K562 (cell line): ENCODE data around the gene FRMD3. TPM values are rescaled to one million over a fixed set of nuclear protein-coding genes. Genes with fewer than 3 reads are reported as not detected.

Experiments
- ATAC-seq: fragments of 200-7000 bp; cut with Tn5 transposase; 3 replicates; pipeline ENCODE4 v1.9.1; 2020; ENCODE audit warnings: moderate library complexity
- BruUV-seq: library from RNA; stranded (reverse); fragments of 400-500 nt; replicated peaks from 2 replicates; lab custom pipeline; 2021; lab: Mats Ljungman, UMichigan
- CTCF ChIA-PET: fragments of 300-600 bp; formaldehyde crosslinking; extraction: SDS; loops from one replicate; lab custom pipeline; 2021; ENCODE audit warnings: low intra/inter-chr PET ratio; lab: Yijun Ruan, JAX
- POLR2A ChIA-PET: fragments of 300-600, 350-650 bp; sonication (Branson Sonifier 250); formaldehyde crosslinking; extraction: SDS; loops from one replicate; lab custom pipeline; 2021; ENCODE audit warnings: antibody characterized with exemption, inconsistent platforms; lab: Yijun Ruan, JAX
- DNase-seq, 4 experiments: peaks; one replicate each; pipeline versions ENCODE4 v3.0.0 to v3.0.0-alpha.2; 2011 to 2018; ENCODE audit warnings: low spot score in 3 of 4, mixed read lengths in 3 of 4; ENCODE audit errors: extremely low read depth in 1 of 4
- FAIRE-seq: peaks from 2 replicates; lab custom pipeline; 2011; peaks lifted over from hg19 to GRCh38; lab: Jason Lieb, UNC
- H2AFZ ChIP-seq: 2 replicates; pipeline ENCODE4 v1.6.0; 2011; ENCODE audit warnings: low read depth, low read length, control low read depth, inconsistent platforms
- H3K27ac ChIP-seq: fragments of 200-600 bp; 3 replicates; pipeline ENCODE4 v1.8.0; 2011; ENCODE audit warnings: low read depth, mild to moderate bottlenecking, control low read depth, inconsistent platforms, low read length, moderate library complexity, mixed read lengths; ENCODE audit errors: extremely low read depth
- H3K27me3 ChIP-seq, 2 experiments: fragments of 300-600 bp in 1 of 2; 2 replicates in 1 of 2; 3 replicates in 1 of 2; pipeline versions ENCODE4 v1.6.0 to v1.8.0; 2011; ENCODE audit warnings: inconsistent platforms in 2 of 2, low read length in 2 of 2, mild to moderate bottlenecking in 1 of 2, mixed read lengths in 1 of 2, moderate library complexity in 1 of 2; ENCODE audit not compliant: control insufficient read depth in 2 of 2, insufficient read depth in 2 of 2
- H3K36me3 ChIP-seq: fragments of 300-600 bp; 3 replicates; pipeline ENCODE4 v1.8.0; 2011; ENCODE audit warnings: mild to moderate bottlenecking, low read length, inconsistent platforms; ENCODE audit not compliant: control insufficient read depth, insufficient read depth
- H3K4me1 ChIP-seq, 2 experiments: fragments of 200-600 bp in 1 of 2; replicated peaks in 1 of 2; 2 replicates in 1 of 2; 3 replicates in 1 of 2; pipeline versions ENCODE4 v1.5.1 to v1.8.0; 2011; ENCODE audit warnings: inconsistent platforms in 2 of 2, low read length in 2 of 2, mild to moderate bottlenecking in 1 of 2, mixed read lengths in 1 of 2, moderate library complexity in 1 of 2; ENCODE audit not compliant: control insufficient read depth in 2 of 2, insufficient read depth in 2 of 2
- H3K4me2 ChIP-seq: 2 replicates; pipeline ENCODE4 v1.6.1; 2011; ENCODE audit warnings: low read length, control low read depth, inconsistent platforms, mixed read lengths; ENCODE audit not compliant: insufficient read depth
- H3K4me3 ChIP-seq: fragments of 200-600 bp; sonication (generic), shearing (Covaris generic); 2 replicates; pipeline ENCODE4 v1.5.1; 2016; ENCODE audit warnings: control low read depth, inconsistent platforms
- H3K79me2 ChIP-seq: fragments of 200-600 bp; 3 replicates; pipeline ENCODE4 v1.8.0; 2011; ENCODE audit warnings: low read length, inconsistent platforms; ENCODE audit not compliant: control insufficient read depth, insufficient read depth
- H3K9ac ChIP-seq, 2 experiments: 2 replicates each; pipeline versions ENCODE4 v1.6.0 to v1.6.1; 2011; ENCODE audit warnings: low read depth in 2 of 2, low read length in 2 of 2, control low read depth in 1 of 2, inconsistent platforms in 1 of 2, mild to moderate bottlenecking in 1 of 2, mixed read lengths in 1 of 2; ENCODE audit not compliant: insufficient read depth in 1 of 2
- H3K9me1 ChIP-seq: one replicate; pipeline ENCODE4 v1.6.0; 2011; ENCODE audit warnings: inconsistent platforms, mild to moderate bottlenecking, low read length, moderate library complexity; ENCODE audit not compliant: control insufficient read depth, insufficient read depth
- H3K9me3 ChIP-seq: replicated peaks from 2 replicates; pipeline ENCODE4 v1.5.1; 2011; ENCODE audit warnings: low read depth, low read length, inconsistent platforms; ENCODE audit not compliant: control insufficient read depth, insufficient read depth
- H4K20me1 ChIP-seq: replicated peaks from 2 replicates; pipeline ENCODE4 v1.6.1; 2011; ENCODE audit warnings: low read length, inconsistent platforms, mixed read lengths; ENCODE audit not compliant: control insufficient read depth, insufficient read depth
- HMGN3 ChIP-seq: IDR thresholded peaks from 2 replicates; pipeline ENCODE4 v1.6.1; 2011; ENCODE audit warnings: borderline replicate concordance, low read depth, mild to moderate bottlenecking, mixed read lengths, low read length; ENCODE audit not compliant: insufficient read length; ENCODE audit errors: extremely low read depth
- KDM4B ChIP-seq, 2 experiments: fragments of 450-650 bp in 1 of 2; sonication (generic) in 1 of 2; IDR thresholded peaks; 2 replicates each; pipeline ENCODE4 v1.6.1; 2016 to 2017; ENCODE audit warnings: borderline replicate concordance in 2 of 2, antibody characterized with exemption in 1 of 2, low read depth in 1 of 2, mild to moderate bottlenecking in 1 of 2
- MTF1 ChIP-seq: fragments of 250-450 bp; sonication (Bioruptor Pico); IDR thresholded peaks from 2 replicates; pipeline ENCODE4 v1.9.0; 2021; ENCODE audit warnings: moderate library complexity, mild to moderate bottlenecking, inconsistent platforms, borderline replicate concordance
- SUPT5H ChIP-seq: fragments of 450-650 bp; IDR thresholded peaks from 2 replicates; pipeline ENCODE4 v1.6.1; 2016
- ZNF217 ChIP-seq: sonication (generic); formaldehyde crosslinking; IDR thresholded peaks from 2 replicates; pipeline ENCODE4 v1.8.0; 2022; ENCODE audit warnings: mild to moderate bottlenecking, missing genetic modification reagents
- WGBS: fragments of 100-300 bp; shearing (Covaris generic); methylation state at CpG from one replicate; pipeline ENCODE4 v1.1.6; 2016; ENCODE audit warnings: low coverage, mixed read lengths; ENCODE audit not compliant: insufficient coverage; ENCODE audit errors: missing lambda C conversion rate; 5-methylcytosine and 5-hydroxymethylcytosine counted together
- in situ Hi-C: fragments of 300-500 bp; cut with MboI; formaldehyde crosslinking; loops from 4 replicates; pipeline ENCODE4 v1.15.0; 2018; ENCODE audit warnings: inconsistent platforms, mixed read lengths
- intact Hi-C: fragments of 100-400 bp; cut with micrococcal nuclease; formaldehyde crosslinking; loops from 2 replicates; pipeline ENCODE4 v1.14.2; 2022
- polyA plus RNA-seq, 8 experiments: library from polyadenylated mRNA; depleted of rRNA in 4 of 8; stranded (reverse) in 5 of 8; unstranded in 3 of 8; fragments of >200 nt; fragmentation: Nextera tagmentation in 2 of 8; fragmentation: Illumina TruSeq in 1 of 8; extraction: Ambion mirVana in 2 of 8; extraction: Trizol in 1 of 8; gene quantifications; 2 replicates each; pipeline versions ENCODE4 v1.2.1 to v1.2.3, GENCODE V29; 2011 to 2014; ENCODE audit warnings: inconsistent platforms in 1 of 8, missing spikeins in 1 of 8
- total RNA-seq, 7 experiments: library from RNA; depleted of rRNA in 6 of 7; stranded (reverse); fragments of >200 nt in 6 of 7; fragmentation: Illumina TruSeq in 2 of 7; extraction: Trizol in 2 of 7; gene quantifications; 2 replicates each; pipeline versions ENCODE4 v1.2.1 to v1.2.3, GENCODE V29; 2011 to 2021; ENCODE audit warnings: low replicate concordance in 1 of 7

Gene FRMD3
- total and polyA plus RNA-seq, 9 of the 15 experiments (the other 6 are each of a cell fraction or from before 2014, with no cell fraction given): 0.09 to 0.51 (median 0.21) TPM

DNA sequence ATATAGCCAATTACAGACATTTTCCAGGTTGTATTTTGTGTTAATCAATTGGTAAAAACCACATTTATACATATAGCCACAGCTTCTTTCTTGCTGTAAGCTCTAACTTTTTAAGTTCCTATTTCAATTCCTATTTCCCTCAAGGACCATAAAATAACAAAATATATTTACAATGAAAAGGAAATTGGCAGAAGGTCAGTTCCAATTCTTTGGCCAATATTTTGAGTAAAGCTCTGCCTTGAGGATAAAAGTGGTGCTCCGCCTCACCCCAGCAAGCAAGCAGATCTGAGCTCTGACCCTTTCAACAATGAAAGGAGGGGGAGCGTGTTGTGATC, 271.9 kb downstream of the FRMD3 start:
- no peaks in the 10 kb centered on the region for H3K9me3 ChIP-seq
- no peak overlapping the region for H3K4me2 ChIP-seq
- H3K27me3 ChIP-seq: no peaks in the 10 kb centered on the region
- no peak overlapping the region for H3K27ac ChIP-seq
- H3K9ac ChIP-seq: no peak overlapping the region
- H3K36me3 ChIP-seq: no peaks in the 10 kb centered on the region
- 0% methylated on average over 1 of the region's 2 CpGs for WGBS
- H3K9me1 ChIP-seq: no peaks in the 10 kb centered on the region
- BruUV-seq: no TSS peak
- no peak overlapping the region for H3K4me3 ChIP-seq
- ATAC-seq (no peak), DNase-seq (no peak), FAIRE-seq (no peak)
- in situ Hi-C loops: no loop called here
- TF ChIP-seq HMGN3 (no peak), KDM4B (IDR thresholded peaks at IDR 0.05; ENCODE audit: borderline replicate concordance in 2 of 2, low read depth in 1 of 2) (no peak), MTF1 (no peak), SUPT5H (no peak)
- H2AFZ ChIP-seq: no peak overlapping the region
- no peaks in the 10 kb centered on the region for H4K20me1 ChIP-seq
- no peaks in the 10 kb centered on the region; a peak in 1 of 5 replicates for H3K4me1 ChIP-seq
- CTCF ChIA-PET: no interaction called here
- intact Hi-C loops: no loop called here
- no peaks in the 10 kb centered on the region for H3K79me2 ChIP-seq
- POLR2A ChIA-PET: no interaction called here

- Histone ChIP-seq H3K9me3 (no peaks in the 10 kb centered on the region), H3K27me3 (no peaks in the 10 kb centered on the region), H3K4me1 (no peaks in the 10 kb centered on the region; a peak in 1 of 5 replicates), H3K9me1 (no peaks in the 10 kb centered on the region), H3K4me2 (no peak overlapping the region), H3K9ac (no peak overlapping the region), H3K27ac (no peak overlapping the region), H4K20me1 (no peaks in the 10 kb centered on the region), H3K4me3 (no peak overlapping the region), H2AFZ (no peak overlapping the region), H3K36me3 (no peaks in the 10 kb centered on the region), H3K79me2 (no peaks in the 10 kb centered on the region)
- in situ Hi-C loops: no loop called here
- ATAC-seq (no peak), FAIRE-seq (no peak), DNase-seq (no peak)
- CTCF ChIA-PET: no interaction called here
- no peak for TF ChIP-seq ZNF217 (CRISPR knock-in tag)
- BruUV-seq: no TSS peak
- POLR2A ChIA-PET: no interaction called here
- 5% methylated on average over 2 of the region's 2 CpGs for WGBS
- intact Hi-C loops: no loop called here
Measured at GRCh38 chr9:83264315-83264714, 273.9 kb downstream of the FRMD3 start.
